NCI-H2196 (cell line): ENCODE measurements around the gene DAGLB.

Experiments
- DNase-seq: peaks from one replicate; lab custom pipeline; 2025; ENCODE audit not compliant: unreplicated experiment; lab: John Stamatoyannopoulos, UW

Gene DAGLB

DNA sequence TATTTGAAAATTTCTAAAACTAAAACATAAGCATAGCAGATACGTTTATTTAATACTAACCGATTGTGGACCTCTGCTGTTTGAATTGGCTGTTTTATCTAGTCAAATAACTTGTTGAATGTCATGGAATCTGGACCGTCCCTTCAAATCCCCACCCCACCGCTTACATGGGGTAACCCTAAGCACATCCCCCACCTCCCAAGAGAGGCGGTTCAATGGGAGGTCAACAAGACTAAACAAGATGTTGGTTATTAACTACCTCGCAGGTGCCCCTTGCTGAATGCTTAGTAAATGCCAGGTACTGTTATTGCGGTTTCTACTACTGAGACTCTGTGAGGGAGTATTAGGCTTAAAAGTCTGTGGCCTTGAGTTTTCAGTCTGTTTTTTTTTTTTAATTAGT is 70.9 kb downstream of the DAGLB start:
- no peak for DNase-seq

GRCh38 chr7:6375348-6376101 is 72.2 kb downstream of the DAGLB start:
- DNase-seq = no peak

DNA sequence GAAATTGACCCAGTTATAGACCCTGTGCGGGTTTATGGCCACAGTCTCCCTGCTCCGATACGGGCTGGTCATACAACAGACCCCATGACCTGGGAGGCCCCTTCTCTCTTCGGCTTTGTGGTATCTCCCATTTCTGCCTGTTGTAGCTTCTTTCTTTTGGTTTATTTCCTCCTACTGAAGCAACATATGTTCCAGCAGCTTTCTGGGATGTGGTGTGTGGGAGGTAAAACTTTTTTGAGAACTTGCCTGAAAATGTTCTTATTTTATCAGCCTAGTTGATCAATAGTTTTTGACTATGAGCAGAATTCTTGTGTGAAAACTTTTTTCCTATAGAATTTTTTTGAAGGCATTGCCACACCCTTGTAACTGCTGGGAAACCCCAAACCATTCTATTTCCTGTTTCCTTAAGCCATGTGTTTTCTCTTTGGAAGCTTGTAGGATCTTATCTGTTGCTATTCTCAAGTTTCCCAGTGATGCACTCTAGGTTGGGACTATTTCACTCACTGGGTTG is 80.0 kb downstream of the DAGLB start:
- no peak for DNase-seq

GRCh38 chr7:6365451-6365850 is 82.3 kb downstream of the DAGLB start:
- no peak for DNase-seq

GRCh38 chr7:6360841-6361240 is 86.9 kb downstream of the DAGLB start:
- no peak for DNase-seq

- no peak for DNase-seq
These were observed 88.0 kb downstream of the DAGLB start for GRCh38 chr7:6359734-6360133.
